Measurements from ENCODE around the gene C6orf89. TPM values are rescaled to one million over a fixed set of nuclear protein-coding genes. Genes with fewer than 3 reads are reported as not detected.

C6orf89 gene
- polyA plus RNA-seq, 2 of the 4 experiments (the other 2 are of a cell fraction) = 13.8 to 27.0 TPM

GRCh38 chr6:36867471-36868224 lies 18.1 kb upstream of the C6orf89 start (continued):
- TF ChIP-seq REST (IDR thresholded peaks at IDR 0.05) (no peak), FOXS1 (CRISPR knock-in tag; IDR thresholded peaks at IDR 0.05) (no peak), NPAS2 (CRISPR knock-in tag; IDR thresholded peaks at IDR 0.05; ENCODE audit: borderline replicate concordance) (no peak), RFX5 (IDR thresholded peaks at IDR 0.05) (no peak), ATOH8 (CRISPR knock-in tag; IDR thresholded peaks at IDR 0.05; ENCODE audit: low read depth) (no peak), CBX8 (IDR thresholded peaks at IDR 0.05) (no peak), ZFP36 (IDR thresholded peaks at IDR 0.05; ENCODE audit: borderline replicate concordance, partially characterized antibody) (no peak), SMC3 (IDR thresholded peaks at IDR 0.05) (no peak)

DNA sequence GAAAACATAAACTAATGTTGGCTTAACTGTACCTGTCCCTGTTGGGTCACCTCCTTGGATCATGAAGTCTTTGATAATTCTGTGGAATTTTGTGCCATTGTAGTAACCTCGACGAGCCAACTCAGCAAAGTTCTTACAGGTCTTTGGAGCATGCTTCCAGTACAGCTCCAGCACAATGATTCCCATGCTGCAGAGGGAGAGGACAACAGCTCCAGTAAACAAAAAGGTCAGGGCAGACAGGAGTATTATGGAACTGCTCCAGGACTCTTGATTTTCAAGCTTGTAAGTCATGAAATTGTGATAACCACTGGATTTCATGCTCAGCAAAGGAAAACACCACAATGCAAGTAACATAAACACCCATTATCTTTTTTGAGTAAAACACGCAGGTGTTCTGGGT lies 14.1 kb upstream of the C6orf89 start:
- FAIRE-seq = no peak
- ATAC-seq = no peak
- H3K4me1 ChIP-seq = peaks cover 9% of the 10 kb centered on the region; the same call in 2 of the 3 replicates
- DNase-seq (ENCODE audit: low read depth in 1 of 2, low spot score in 1 of 2) = no peak
- H3K27ac ChIP-seq = no peak overlapping the region
- no peak overlapping the region for H3K4me2 ChIP-seq
- TF ChIP-seq ZFP36 (IDR thresholded peaks at IDR 0.05; ENCODE audit: borderline replicate concordance, partially characterized antibody) = no peak
- TF ChIP-seq SMC3 (IDR thresholded peaks at IDR 0.05) = no peak
- no peak for TF ChIP-seq KDM1A (IDR thresholded peaks at IDR 0.05; ENCODE audit: low read depth)
- no peak for TF ChIP-seq HDAC2 (IDR thresholded peaks at IDR 0.05)
- no peak for TF ChIP-seq NFE2L2 (conservative IDR thresholded peaks at IDR 0.05; ENCODE audit: low read length)
- H3K4me3 ChIP-seq = no peak overlapping the region
- WGBS (ENCODE audit: missing lambda C conversion rate) = 95% methylated on average over 3 of the region's 3 CpGs
- H3K9me3 ChIP-seq = no peaks in the 10 kb centered on the region
- ChIA-PET CTCF (no interaction called here), POLR2A (no interaction called here)

- ChIA-PET CTCF (interaction anchor here (1.4 to 4.1 kb wide), 3 partner anchors 12 to 22 kb away, joined by 4 to 34 read pairs (median 4); partner anchors contain the start of gene C6orf89), POLR2A (interaction anchor here (1.1 kb wide), 1 partner anchor 10 kb away, joined by 3 read pairs; no protein-coding TSS in a partner anchor)
- ATAC-seq (no peak), DNase-seq (ENCODE audit: low read depth in 1 of 2, low spot score in 1 of 2) (no peak), FAIRE-seq (no peak)
- H3K4me1 ChIP-seq = peaks cover 9% of the 10 kb centered on the region; the same call in 2 of the 3 replicates
- H3K27ac ChIP-seq = no peak overlapping the region
- no peaks in the 10 kb centered on the region for H3K9me3 ChIP-seq
- H3K4me3 ChIP-seq = no peak overlapping the region
- TF ChIP-seq CHD2 (IDR thresholded peaks at IDR 0.05; ENCODE audit: low read length, partially characterized antibody) = no peak
- TF ChIP-seq REST (IDR thresholded peaks at IDR 0.05) = no peak
- TF ChIP-seq CEBPB (IDR thresholded peaks at IDR 0.05) = no peak
- no peak for TF ChIP-seq NR3C1 (IDR thresholded peaks at IDR 0.05)
- no peak for TF ChIP-seq MYC (IDR thresholded peaks at IDR 0.05; ENCODE audit: borderline replicate concordance, low read length)
- no peak for TF ChIP-seq CHD4 (IDR thresholded peaks at IDR 0.05; ENCODE audit: borderline replicate concordance)
- no peak for TF ChIP-seq GATA3 (IDR thresholded peaks at IDR 0.05; ENCODE audit: borderline replicate concordance)
- TF ChIP-seq BHLHE40 (IDR thresholded peaks at IDR 0.05; ENCODE audit: low read depth, low read length) = no peak
- TF ChIP-seq PBX3 (IDR thresholded peaks at IDR 0.05) = no peak
- TF ChIP-seq MAZ (IDR thresholded peaks at IDR 0.05; ENCODE audit: borderline replicate concordance, low read depth, low read length) = no peak
- TF ChIP-seq POLR2A (IDR thresholded peaks at IDR 0.05; ENCODE audit: low read length) = no peak
- no peak for TF ChIP-seq TP53 (CRISPR knock-in tag; IDR thresholded peaks at IDR 0.05)
- no peak for TF ChIP-seq JUNB (IDR thresholded peaks at IDR 0.05)
- no peak for TF ChIP-seq POLR2AphosphoS2 (conservative IDR thresholded peaks at IDR 0.05; ENCODE audit: low read length)
- TF ChIP-seq TFCP2L1 (CRISPR knock-in tag; IDR thresholded peaks at IDR 0.05) = no peak
- TF ChIP-seq ZSCAN20 (CRISPR knock-in tag; IDR thresholded peaks at IDR 0.05) = no peak
- TF ChIP-seq KDM5A (IDR thresholded peaks at IDR 0.05) = no peak
- TF ChIP-seq ZC3H11A (IDR thresholded peaks at IDR 0.05) = no peak
- no peak for TF ChIP-seq NPAS2 (CRISPR knock-in tag; IDR thresholded peaks at IDR 0.05; ENCODE audit: borderline replicate concordance)
- no peak for TF ChIP-seq HDAC2 (IDR thresholded peaks at IDR 0.05)
- 90% methylated on average over 1 of the region's 1 CpG for WGBS (ENCODE audit: missing lambda C conversion rate)
- H3K4me2 ChIP-seq = peak overlapping the region; percentile 94
Measured at GRCh38 chr6:36873115-36873514, 12.6 kb upstream of the C6orf89 start.
